Forelimb muscle (tissue), 1 donor: ENCODE measurements around the gene OR2V2. TPM values are rescaled to one million over a fixed set of nuclear protein-coding genes. Genes with fewer than 3 reads are reported as not detected.
"Not testable (repeated sequence)": the region's sequence is repeated elsewhere in the genome, so short reads cannot be mapped to it uniquely, and the experiment has no call there.

Experiments
- DNase-seq: peaks from one replicate; pipeline ENCODE4 v3.0.0-alpha.2; 2013; ENCODE audit warnings: low read depth
- polyA plus RNA-seq: library from polyadenylated mRNA; unstranded; fragments of 120-200 nt; gene quantifications from one replicate; pipeline ENCODE4 v1.2.1, GENCODE V29; 2013; ENCODE audit not compliant: insufficient read length

Gene OR2V2
- polyA plus RNA-seq, 1 donor, result not detected

DNA sequence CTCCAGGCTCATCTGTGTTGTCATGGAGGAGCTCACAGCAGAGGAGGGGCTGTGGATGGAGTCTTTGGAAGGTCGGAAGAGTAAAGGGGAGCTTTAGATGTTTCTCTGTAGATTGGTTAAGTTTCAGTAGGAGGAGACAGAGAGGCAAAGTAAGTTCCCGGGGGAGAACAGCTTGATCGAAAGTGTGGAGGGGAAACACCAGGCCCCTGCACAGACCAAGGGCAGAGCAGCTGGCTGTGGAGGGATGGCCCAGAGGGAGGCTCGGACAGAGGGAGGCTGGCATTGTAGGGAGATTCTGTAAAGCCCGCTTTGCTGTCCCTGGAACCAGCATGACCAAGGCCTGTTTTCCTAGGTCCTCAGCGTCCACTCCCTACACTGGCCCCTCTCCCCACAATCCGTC is 5.3 kb upstream of the OR2V2 start:
- no peak for DNase-seq

DNA sequence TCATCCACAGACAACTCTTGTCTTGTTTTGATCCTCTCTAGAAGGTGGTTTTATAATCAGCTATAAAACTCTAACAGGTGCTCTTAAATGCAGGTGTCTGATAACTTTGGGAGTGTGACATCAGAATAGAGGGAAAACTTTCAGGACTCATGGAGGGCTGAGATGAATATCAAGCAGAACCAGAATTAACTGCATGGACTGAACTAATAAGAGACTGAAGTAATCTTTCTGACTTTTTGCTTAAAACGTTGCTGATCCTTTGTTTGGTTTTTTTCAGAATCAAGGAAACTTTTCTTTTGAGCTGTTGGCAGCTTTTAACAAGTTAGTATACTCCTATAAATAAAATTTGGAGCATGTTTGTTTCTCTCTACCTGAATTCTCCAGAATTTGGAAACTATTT is 2.3 kb upstream of the OR2V2 start:
- no peak for DNase-seq

DNA sequence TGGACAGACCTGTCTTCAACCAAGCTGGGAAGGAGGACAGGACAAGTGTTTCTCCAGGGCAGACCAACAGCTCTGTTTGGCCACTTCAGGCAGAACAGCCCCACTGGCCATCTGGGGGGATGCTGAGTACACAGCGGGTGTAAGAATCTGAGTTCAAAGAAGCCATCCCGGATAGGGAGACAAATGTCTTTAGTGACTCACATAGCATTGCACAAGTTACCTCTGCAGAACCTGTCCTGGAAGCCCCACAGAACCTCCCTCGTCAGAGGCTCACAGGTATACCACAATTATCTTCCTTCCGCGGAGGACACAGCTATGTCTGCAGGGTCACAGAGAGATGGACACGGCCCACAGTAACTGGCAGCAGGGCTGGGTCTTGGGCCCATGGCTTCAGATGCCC is 2.0 kb downstream of the OR2V2 start:
- no peak for DNase-seq

DNA sequence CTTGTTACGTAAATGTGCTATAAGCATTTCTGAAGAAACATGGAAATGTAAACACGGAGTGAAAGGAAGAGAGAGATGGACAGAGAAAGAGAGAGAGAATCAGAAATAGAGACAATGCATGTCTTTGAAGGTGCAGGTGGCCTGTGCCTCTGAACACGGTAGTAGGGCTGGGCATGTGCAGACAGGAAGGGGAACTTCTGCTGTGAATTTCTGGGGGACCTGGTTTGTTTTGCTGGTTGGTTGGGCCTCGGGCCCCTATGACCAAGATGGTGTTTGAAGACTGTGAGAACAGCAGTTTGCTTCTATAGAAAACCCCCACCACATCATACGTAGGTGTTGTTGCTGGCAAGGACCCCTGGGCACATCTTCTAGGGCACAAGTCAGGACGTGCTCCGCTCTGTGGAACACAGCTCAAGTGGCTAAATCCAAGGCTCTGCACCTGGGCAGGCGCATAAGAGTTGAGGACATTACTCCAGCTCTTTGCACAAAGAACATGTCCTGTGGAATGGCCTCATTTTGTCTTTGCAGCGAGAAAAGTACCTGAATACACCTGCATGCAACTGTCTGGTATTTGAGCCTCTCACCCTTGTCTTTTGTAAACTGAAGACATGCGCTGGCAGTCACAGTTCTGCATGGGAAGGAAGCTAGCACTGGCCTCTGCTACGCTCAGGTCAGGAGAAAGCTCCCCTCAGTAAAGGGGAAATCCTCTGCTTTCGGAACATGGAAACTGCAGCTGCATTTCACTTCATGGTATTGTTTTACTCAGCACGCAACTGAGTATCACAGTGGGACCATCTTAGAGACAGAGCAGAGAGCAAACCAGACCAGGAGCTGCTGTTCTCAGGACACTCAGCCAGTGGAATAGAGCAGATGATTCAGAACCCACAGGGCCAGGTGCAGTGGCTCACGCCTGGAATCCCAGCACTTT is 2.7 kb downstream of the OR2V2 start:
- no peak for DNase-seq

DNA sequence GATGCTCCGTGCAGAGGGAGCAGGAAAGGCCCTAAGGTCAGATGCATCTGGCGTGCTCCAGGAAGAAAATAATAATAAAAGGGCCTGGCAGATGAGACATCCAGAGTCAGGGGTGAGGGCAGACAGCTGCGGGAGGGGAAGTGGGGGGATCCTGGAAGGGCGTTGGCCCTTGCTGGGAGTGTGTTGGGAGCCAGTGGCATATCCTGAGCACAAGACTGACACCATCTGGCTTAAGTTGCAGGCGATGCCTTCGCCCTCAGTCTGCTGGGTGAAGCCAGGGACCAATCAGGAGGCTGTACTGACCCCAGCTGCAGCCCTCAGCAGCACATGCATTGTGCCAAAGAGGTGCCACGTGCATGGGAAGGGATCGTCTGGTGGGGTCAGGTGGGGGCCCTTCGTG is 3.8 kb downstream of the OR2V2 start:
- no peak for DNase-seq

DNA sequence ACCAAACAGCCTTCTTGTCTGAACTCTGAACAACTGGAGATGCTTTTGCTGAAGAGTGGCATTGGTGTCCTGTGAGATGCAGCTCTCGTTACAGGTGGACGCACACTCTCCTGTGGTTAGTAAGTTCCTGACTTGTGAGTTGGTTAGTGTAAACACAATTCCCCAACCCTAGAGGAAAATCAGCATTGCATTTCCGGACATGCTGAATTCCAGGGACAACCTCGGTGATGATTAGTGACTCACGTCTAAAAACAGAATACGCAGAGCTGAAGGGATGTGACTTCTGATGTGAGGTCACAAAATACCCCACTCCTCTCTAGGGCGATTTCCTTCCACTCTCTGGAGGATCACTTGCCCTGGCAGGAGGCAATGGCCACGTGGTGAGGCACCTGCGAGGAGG is 5.0 kb downstream of the OR2V2 start:
- no peak for DNase-seq

DNA sequence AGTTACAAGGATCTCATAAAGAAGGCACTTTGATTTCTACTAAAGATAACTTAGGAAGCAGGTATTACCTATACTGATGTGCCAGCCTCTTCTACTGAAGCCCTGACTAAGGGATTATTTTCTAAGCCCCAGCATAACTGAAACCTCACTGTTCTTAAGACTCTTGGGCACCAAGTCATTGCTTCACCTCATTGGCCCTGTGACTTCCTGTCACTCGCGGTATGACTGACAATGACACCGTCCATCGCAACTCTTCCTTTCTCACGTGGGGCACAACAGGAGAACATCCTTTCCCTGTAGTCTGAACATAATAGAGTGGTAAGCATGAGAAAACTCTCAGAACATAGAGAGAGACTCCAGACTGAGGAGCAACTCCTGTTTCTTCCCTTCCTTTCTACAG is 6.4 kb downstream of the OR2V2 start:
- no peak for DNase-seq

DNA sequence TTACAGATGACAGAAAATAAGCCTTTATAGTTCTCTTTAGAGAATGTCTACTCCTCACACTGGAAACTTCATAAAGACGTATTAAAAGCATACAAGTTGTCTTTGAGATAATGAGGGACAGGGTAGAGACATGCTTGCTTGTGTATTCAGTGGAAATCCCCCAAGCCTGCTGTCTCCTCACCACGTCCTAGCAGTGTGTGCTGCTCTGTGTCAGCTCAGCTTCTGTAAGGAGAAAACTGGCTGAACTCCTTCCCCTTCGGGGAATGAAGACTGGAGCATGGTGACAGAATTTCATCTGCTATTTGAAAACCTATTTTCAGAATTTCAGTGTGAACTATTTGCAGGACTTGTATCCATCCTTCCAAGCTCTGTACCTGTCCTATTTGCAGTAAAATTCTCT is 9.4 kb downstream of the OR2V2 start:
- no peak for DNase-seq

DNA sequence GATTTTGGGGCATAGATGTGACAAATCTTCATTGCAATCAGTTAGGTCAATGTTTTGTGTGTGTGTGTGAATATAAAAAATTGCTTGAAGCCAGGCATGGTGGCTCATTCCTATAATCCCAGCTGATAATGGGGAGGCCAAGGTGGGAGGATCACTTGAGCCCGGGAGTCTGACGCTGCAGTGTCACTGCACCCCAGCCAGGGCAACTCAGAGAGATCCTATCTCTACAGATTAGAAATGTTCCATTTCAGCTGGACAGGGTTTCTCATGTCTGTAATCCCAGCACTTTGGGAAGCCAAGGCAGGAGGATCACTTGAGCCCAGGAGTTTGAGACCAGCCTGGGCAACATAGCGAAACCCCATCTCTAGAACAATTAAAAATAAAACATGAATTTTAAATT is 11.5 kb downstream of the OR2V2 start:
- DNase-seq, result no peak

DNA sequence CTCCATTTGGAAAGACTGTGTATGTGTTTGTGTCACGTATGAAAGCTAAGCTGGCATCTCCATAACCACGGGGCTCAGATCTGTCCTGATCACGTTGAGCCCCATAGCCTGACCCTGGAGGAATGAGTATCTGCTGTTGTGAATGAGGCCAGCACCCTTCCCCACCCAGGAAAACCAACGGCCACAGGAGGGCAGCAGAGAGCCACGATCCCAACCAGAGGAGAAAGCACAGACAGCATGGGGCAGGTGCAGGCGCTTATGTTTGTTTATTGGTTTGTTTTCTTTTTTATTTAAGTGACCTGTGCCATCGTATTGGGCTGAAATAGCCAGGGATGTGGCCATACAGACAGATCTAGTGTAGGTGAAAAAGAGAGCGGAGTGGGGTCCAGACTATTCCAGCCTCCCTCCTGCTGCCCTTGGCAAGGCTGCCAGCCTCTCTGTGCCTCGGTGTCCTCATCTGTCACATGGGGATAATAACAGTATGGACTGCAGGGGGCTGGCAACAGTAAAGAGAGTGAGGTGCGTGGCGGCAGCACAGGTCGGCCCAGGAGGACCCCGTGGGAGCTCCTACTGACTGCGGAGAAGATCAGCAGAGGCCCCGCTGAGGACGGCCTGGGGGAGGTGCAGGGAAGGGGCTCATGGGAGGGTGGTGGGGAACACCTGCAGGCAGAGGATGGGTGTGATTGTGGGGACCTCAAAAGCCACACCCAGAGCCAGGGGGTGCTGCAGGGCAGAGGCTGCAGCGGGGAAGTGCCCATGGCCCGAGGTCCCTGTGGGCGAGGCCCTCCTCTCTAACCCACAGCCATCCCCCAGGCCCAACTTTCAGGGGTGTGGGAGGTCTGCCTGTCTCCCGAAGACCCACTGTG is 12.1 kb downstream of the OR2V2 start:
- DNase-seq, result peak; percentile 44

DNA sequence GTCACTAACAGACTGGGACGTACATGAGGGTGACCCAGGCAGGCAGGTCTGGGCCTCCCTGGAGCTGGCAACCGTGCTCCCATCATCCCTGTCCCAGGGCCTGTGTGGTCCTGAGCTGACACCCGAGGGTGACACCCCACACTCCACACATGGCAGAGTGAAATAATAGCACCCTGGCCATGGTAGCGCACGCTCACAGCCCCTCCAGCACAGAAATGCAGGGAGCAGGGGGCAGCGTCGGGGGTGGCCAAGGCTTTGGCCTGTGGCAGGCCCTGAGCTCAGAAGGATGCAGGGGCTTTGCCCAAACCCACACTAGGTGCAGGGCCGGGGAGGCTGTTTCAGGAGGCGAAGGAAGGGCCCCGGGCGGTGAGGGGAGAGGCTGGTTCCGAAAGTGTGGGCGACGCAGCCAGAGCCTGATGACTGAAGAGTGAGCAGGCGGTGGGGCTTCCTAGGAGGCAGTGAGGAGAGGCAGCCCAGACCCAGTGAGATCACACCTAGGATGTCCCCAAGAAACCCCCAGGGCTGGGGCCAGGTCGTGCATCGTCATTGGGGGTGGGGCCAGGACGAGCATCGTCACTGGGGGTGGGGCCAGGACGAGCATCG is 12.9 kb downstream of the OR2V2 start:
- DNase-seq, result no peak

DNA sequence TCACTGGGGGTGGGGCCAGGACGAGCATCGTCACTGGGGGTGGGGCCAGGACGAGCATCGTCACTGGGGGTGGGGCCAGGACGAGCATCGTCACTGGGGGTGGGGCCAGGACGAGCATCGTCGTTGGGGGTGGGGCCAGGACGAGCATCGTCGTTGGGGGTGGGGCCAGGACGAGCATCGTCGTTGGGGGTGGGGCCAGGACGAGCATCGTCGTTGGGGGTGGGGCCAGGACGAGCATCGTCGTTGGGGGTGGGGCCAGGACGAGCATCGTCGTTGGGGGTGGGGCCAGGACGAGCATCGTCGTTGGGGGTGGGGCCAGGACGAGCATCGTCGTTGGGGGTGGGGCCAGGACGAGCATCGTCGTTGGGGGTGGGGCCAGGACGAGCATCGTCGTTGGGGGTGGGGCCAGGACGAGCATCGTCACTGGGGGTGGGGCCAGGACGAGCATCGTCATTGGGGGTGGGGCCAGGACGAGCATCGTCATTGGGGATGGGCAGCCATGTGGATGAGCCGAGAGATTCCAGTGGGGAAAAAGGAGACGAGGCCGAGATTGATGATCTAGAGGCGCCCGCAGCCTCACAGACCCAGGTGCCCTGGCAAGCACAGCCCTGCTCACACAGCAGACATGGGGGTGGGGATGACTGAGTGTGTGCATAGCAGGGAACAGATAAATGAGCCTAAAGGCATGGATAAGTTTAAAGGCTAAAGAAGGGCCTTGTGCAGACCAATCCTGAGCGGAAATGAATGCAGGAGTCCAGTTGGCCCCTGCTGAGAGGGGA is 13.6 kb downstream of the OR2V2 start:
- DNase-seq, result not testable (repeated sequence)

DNA sequence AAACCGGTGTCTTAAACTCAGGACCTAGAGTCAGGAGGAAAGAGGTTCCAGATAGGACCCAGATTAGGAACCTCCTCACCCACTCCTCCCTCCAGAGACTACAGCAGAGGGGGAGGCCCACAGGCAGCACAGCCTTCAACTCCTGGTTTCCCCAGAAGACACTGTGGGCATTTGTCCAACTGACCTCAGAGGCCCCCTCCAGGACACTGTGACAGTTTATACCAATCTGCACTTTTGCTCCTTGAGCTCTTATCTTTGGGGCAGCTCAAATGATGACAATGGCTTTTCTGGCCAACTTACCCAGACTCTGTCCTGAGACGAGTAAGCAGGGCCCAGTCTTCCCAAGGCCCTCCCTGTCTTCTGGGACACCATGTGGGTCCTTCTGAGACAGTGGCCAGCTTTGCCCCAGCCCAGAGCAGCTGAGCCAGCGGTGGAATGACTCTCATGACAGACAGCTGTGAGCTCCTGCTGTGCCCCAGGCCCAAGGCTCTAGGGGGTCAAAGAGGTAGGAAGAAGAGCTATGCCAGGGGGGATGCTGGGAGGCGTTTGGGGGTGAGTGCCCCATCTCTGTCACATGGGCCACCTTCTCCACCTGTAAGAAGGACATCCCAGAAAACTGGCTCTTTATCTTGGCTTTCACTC is 14.3 kb downstream of the OR2V2 start:
- no peak for DNase-seq

DNA sequence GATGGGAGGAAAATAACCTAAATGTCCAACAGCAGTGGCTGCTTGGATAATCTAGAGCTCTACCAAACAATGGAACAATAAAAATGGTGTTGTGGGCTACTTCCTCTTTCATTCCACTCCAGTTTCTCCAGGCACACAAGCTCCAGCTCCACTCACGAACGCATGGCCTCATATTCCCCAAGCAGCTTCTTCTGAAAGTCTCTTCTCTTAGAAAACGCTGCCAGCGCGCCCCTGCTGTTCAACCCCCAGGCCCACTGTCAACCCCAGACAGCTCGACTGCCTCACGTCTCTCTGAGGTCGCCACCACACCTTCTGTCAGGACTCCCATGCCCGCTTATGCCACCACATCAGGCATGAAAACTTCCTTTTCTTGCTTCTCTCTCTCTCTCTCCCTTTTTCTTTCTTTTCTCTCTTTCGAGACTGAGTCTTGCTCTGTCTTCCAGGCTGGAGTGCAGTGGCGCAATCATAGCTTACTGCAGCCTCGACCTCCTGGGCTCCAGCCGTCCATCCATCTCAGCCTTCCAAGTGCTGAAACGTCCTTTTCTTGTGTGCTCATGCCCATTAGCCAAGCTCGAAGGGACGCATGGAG is 16.2 kb downstream of the OR2V2 start:
- DNase-seq, result no peak

DNA sequence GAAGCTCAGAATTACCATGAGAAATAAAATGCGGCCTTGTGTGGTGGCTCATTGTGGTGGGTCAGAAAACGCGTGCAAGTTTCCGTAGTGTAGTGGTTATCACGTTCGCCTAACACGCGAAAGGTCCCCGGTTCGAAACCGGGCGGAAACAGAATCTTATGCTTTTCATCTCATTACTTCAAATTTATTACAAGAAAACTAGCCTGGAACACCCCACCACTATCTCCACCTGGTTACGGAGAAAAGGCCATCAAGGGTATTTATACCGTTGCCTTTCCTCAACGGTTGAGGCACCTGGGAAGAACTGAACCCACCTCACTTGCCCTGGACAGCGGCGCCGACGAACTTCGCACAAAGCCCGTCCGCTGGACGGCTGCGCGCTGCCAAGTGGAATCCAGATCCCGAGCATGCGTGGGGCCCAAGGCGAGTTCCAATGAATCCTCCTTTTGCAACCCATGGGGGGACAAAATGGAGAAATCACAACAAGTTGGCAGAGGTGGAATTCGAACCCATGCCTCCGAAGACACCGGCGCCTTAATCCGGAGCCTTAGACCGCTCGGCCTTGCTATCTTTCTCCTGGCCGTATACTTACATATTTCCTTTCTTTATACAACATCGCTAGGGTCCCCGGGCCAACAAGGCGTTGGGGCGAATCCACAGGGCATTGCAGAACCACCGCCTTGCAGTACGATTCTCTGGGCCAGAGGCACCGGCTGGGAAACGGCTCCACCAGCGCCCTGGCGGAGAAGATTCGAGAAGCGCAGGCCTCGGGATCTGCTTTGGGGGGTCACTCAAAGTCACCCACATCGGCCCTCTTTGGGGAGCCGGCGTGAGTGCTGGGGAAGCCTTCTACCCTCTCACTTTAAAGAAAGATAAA is 16.9 kb downstream of the OR2V2 start:
- no peak for DNase-seq

DNA sequence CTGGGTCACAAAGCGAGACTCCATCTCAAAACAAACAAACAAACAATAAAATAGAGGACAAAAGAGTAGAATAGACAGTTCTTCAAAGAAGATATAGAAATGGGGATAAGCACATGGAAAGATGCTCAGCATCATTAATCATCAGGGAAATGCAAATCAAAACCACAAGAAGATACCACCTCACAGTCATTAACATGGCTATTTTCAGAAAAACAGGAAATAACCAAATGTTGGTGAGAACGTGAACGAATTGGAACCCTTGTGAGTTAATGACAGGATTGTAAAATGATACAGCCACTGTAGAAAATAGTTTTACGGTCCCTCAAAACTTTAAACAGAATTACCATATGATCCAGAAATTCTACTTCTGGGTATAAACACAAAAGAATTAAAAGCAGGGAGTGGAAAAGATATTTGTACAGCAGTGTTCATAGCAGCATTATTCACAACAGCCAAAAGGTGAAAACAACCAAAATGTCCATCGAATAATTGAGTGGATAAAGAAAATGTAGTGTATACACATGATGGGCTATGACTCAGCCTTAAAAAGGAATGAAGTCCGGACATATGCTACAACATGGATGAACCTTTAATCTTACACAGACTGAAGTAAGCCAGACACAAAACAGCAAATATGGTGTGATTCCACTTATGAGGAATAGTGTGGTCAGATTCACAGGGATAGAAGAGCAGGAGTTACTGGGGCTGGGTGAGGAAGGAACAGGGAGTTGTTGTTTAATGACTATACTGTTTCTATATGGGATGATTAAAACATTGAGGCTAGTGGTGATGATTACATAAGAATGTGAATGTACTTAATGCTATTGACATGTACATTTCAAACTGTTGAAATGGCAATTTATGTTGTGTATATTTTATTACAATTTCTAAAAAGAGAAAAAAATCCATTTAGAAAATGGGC is 19.7 kb downstream of the OR2V2 start:
- DNase-seq, result no peak

DNA sequence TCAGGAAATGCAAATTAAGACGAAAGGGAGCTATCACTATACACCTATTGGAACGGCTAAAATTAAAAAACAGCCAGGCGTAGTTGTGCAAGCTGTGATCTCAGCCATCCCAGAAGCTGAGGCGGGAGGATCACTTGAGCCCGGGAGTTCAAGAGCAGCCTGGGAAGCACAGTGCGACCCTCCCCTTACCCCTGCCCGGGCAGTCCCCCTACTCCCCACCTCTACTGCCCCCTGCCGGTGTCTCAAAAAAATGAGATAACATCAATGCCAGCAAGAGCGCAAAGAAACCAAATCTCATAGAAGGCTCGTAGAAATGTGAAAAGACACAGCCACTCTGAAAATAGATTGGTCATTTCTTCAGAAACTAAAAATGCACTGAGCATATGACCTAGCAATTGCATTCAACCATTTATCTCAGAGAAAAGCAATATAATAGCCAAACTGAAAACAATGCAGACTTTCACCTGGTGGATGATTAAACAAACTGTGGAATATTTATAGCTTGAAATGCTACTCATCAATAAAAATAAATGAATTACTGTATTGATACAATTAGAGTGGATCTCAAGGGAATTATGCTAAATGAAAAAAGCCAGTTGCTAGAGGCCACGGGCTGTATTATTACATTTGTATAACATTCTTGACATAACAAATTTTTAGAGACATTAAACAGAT is 20.6 kb downstream of the OR2V2 start:
- no peak for DNase-seq

DNA sequence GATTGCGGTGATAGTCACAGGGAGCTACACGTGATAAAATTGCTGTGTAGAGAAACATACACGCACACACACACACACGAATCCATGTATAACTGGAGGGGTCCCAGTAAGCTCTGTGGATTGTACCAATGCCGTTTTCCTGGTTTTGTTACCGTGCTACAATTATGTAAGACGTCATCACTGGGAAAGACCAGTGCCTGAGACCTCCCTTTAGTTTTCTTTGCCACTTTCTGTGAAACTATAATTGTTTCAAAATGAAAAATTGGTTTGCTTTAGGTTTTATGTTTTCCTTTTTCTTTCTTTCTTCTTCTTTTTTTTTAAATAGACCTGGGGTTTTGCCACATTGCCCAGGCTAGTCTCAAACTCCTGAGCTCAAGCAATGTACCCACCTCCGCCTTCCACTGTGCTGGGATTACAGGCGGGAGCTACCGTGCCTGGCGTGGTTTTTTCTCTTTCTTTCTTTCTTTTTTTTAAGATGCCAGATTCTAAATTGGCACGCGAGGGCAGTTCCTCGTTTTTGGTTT is 21.3 kb downstream of the OR2V2 start:
- DNase-seq, result no peak
